ENCODE measurements around the gene RYR1.

DNA sequence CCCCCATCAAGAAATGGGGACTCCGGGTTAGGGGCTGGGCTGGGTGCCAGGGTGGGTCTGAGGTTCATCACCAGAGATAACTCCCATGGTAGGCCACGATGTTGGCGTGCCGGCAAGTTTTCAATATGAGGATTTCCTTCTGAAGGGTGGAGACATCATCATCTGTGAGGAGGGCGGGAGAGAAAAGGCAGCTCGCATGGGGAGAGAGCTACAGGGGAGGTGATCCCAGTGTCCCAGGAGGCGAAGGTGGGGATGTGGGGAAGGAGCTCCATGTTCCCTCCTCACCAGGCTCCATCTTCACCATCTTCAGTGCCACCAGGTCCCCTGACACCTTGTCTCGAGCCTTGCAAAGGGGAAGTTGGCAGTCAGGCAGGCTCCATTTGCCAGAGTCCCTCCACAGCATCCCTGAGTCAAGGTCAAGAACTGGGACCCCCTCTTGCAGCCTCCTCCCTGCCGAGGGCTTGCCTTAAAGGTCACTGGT lies 183.8 kb downstream of the RYR1 start:
- TF ChIP-seq, protein P1, sequence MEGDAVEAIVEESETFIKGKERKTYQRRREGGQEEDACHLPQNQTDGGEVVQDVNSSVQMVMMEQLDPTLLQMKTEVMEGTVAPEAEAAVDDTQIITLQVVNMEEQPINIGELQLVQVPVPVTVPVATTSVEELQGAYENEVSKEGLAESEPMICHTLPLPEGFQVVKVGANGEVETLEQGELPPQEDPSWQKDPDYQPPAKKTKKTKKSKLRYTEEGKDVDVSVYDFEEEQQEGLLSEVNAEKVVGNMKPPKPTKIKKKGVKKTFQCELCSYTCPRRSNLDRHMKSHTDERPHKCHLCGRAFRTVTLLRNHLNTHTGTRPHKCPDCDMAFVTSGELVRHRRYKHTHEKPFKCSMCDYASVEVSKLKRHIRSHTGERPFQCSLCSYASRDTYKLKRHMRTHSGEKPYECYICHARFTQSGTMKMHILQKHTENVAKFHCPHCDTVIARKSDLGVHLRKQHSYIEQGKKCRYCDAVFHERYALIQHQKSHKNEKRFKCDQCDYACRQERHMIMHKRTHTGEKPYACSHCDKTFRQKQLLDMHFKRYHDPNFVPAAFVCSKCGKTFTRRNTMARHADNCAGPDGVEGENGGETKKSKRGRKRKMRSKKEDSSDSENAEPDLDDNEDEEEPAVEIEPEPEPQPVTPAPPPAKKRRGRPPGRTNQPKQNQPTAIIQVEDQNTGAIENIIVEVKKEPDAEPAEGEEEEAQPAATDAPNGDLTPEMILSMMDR (IDR thresholded peaks at IDR 0.05; ENCODE audit: poor library complexity), result no peak
- no peak for TF ChIP-seq EZH2 (IDR thresholded peaks at IDR 0.05; ENCODE audit: borderline replicate concordance)
- no peak for TF ChIP-seq EZH2phosphoT487 (IDR thresholded peaks at IDR 0.05; ENCODE audit: low read depth, severe bottlenecking, unreplicated experiment)

Measured in hepatocyte (in vitro differentiated cells).